GM18507 (cell line): Measurements from ENCODE around the gene PSMB4.
"Not testable (repeated sequence)": the region's sequence is repeated elsewhere in the genome, so short reads cannot be mapped to it uniquely, and the experiment has no call there.

Experiments used
- DNase-seq: peaks from one replicate; pipeline ENCODE4 v3.0.0; 2011; ENCODE audit warnings: low read depth; ENCODE audit not compliant: insufficient read length; ENCODE audit errors: extremely low spot score
- FAIRE-seq: peaks from 2 replicates; lab custom pipeline; 2011; peaks lifted over from hg19 to GRCh38; lab: Jason Lieb, UNC

The PSMB4 gene

DNA sequence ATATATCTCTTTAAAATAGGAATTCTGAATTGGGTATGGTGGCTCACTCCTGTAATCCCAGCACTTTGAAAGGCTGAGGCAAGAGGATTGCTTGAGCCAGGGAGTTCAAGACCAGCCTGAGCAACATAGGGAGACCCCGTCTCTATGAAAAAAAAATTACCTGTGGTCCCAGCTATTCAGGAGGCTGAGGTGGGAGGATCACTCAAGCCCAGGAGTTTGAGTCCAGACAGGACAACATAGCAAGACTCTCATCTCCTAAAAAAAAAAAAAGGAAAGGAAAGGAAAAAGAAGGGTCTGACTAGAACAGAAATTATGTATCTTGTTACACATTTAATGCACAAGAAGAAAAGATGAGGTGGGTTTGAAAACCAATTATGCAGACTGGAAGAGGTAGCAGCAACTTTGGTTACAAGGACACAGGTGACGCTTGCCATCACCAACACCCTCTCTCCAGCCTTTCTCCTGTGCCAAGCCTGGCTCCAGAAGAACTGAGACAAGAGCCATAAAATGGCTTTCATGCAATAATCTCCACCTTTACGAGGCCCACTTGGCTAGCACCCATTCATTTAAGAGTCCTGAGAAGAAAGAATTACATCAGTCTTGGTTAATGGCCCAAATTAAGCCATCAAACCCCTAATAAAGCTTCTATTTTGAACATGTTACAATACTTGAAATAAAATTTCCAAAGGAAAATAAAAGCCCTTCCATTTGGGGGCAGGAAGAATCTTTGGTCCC lies 22.1 kb upstream of the PSMB4 start:
- DNase-seq (no peak), FAIRE-seq (no peak)

GRCh38 chr1:151384584-151384983 lies 14.8 kb upstream of the PSMB4 start:
- DNase-seq (no peak), FAIRE-seq (no peak)

DNA sequence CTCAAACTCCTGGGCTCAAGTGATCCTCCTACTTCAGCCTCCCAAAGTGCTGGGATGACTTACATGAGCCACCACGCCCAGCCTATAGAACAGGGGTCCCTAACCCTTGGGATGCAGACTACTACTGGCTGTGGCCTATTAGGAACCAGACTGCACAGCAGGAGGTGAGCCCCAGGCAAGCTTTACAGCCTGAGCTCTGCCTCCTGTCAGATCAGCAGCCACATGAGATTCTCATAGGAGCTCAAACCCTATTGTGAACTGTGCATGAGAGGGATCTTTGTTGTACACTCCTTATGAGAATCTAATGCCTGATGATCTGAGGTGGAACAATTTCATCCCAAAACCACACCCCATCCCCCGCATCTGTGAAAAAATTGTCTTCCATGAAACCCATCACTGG lies 13.4 kb upstream of the PSMB4 start:
- FAIRE-seq, result no peak
- no peak for DNase-seq

- FAIRE-seq, DNase-seq: not testable (repeated sequence)
These were observed 8.9 kb upstream of the PSMB4 start for GRCh38 chr1:151390221-151391078.

- FAIRE-seq (no peak), DNase-seq (no peak)
These were observed 8.3 kb upstream of the PSMB4 start for GRCh38 chr1:151391079-151391563.

GRCh38 chr1:151393583-151393982 lies 5.8 kb upstream of the PSMB4 start:
- FAIRE-seq (no peak), DNase-seq (no peak)

GRCh38 chr1:151396265-151396664 lies 3.1 kb upstream of the PSMB4 start:
- DNase-seq, FAIRE-seq: not testable (repeated sequence)

DNA sequence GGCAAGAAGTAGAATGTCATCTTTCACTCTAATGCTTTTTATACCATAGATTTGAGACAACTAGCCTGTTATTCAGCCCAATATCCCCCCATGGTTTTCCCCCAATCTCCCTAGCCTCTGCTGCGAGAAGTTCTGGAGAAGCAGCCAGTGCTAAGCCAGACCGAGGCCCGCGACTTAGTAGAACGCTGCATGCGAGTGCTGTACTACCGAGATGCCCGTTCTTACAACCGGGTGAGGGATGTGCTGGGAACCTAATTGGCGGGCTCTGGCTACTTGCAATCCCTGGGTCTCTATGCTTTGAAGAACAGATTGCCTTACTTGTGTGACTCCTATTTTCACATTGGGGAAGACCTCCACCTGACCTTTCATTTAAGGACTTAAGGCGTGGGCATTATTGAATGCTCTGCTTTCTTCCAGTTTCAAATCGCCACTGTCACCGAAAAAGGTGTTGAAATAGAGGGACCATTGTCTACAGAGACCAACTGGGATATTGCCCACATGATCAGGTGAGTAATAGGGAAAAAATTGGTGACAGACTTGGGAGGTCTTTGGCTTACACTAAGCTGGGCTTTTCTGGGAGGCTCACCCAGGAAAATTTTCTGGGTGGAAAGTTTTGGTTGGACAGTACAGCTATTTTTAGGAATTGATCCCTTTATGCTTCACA lies 1.9 kb downstream of the PSMB4 start:
- DNase-seq (no peak), FAIRE-seq (no peak)

- no peak for FAIRE-seq
These were observed 2.5 kb downstream of the PSMB4 start for GRCh38 chr1:151401860-151402259.

GRCh38 chr1:151402764-151403163 lies 3.4 kb downstream of the PSMB4 start:
- FAIRE-seq, result no peak

More at GRCh38 chr1:151401860-151402259, 2.5 kb downstream of the PSMB4 start:
- DNase-seq, result no peak

GRCh38 chr1:151403612-151404011 lies 4.2 kb downstream of the PSMB4 start:
- DNase-seq, result no peak
- no peak for FAIRE-seq

More at GRCh38 chr1:151402764-151403163, 3.4 kb downstream of the PSMB4 start:
- DNase-seq, result no peak

DNA sequence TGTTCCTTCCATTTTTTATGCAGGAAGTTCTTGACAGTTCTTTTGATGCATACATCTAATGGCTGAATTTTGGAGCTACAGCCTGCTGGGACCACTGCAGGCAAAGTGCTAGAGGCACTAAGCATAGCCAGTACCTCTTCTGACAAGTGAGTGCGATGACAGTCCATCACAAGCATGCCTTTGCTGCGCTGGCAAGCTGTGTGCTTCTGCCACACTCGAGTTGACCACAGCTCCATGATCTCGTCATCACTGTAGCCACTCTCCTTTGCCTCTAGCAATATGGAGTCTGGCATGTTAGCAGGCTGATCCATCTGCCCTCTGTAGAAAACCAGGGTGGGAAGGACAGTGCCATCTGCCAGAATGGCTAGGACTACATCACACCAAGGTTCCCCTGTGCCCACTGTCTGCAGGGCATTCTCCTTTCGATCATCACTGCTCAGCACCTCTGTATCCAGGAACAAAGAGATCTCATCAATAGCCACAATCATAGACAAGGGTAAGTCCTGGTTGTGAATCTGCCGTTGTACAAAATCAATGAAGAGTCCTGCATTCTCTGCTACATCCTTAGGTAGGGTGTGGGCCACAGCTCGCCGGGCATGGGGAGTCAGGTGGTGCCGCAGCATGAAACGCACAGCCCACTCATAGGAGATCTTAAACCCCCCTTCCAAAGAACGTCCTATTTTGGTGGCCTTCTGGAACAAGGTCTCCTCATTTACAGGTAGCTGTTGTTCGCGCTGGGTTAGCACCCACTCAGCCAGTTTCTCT lies 6.0 kb downstream of the PSMB4 start:
- FAIRE-seq (no peak), DNase-seq (no peak)

DNA sequence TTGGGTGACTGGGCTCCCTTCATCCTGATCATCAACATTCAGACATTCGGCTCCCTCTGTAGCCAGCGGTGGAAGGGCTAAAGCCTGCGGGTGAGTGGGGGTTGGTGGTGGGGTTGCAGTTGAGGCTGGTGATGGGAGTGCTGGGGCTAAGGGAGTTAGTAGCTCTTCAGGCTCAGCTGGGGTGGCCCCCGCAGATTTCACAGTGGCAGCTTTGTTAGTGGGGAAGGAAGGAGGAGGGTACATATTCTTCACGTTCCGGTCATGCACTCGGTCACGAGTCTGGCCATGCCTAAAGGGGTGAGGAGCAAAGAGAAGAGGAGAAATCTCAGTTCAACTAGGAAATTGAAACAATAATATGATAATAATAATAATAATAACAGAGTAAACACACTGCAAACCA lies 6.8 kb downstream of the PSMB4 start:
- DNase-seq (no peak), FAIRE-seq (no peak)

DNA sequence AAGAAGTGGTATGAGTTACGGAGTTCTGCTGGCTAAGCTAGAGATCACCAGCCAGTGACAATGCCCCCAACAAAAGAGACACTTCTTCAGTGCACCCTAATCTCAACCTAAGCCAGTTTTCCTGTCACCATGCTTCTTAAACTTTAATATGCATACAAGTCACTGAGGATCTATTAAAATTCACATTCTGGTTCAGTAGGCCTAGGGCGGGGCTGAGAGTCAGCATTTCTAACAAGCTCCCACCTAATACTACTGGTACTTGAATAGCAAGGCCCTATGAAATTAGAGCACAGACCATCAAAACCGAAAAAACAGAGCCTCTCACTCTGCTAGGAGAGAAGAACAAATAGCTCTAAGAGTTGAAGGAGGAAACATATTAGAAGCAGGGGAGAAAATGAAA lies 7.9 kb downstream of the PSMB4 start:
- FAIRE-seq (no peak), DNase-seq (no peak)

DNA sequence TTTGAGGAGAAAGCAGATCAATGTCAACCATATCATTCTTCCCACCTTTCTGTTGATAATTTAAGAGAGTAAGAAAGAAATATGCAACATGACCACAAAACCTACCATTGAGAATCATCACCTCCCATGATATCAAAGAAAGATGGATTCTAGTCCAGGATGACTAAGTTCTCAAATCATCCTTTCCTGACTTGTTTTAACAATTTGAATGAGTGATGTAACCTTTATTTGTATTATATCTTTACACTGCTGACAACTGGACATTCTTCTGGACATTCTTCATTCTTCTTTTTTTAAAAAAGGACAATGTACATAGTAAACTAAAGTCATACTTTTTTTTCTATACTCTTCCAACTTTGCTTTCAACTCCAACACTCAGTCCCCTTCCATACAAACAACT lies 9.5 kb downstream of the PSMB4 start:
- no peak for FAIRE-seq
- DNase-seq, result no peak

DNA sequence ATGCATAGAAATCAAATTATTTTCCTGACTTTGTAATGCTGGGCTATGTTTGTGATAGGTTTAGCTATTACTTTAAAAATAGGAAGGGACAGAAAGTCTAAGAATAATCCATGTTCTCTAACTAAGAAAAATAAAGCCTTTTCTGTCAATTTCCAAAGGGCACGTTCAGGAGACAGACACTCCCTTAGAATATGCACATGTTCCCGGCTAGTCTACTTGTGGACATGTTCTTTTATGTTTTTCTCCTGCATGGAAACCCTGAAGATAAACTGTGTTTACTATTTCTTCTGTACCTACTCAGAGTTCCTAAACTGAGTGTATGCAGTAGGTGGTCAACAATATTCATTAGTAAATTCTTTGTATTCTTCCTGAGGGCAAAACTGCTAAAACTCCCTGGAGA lies 12.5 kb downstream of the PSMB4 start:
- no peak for DNase-seq
- FAIRE-seq, result no peak

DNA sequence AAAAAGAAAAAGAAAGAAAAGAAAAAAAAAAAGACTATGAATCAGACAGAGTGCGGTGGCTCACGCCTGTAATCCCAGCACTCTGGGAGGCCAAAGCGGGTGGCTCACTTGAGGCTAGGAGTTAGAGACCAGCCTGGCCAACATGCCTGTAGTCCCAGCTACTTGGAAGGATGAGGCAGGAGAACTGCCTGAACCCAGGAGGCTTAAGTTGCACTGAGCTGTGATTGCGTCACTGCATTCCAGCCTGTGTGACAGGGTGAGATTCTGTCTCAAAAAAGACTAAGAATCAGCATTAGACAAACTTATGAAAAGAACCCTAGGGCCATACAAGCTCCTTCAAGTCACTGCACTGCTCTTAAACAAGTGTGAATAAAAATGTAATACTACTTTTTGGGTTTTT lies 16.9 kb downstream of the PSMB4 start:
- no peak for DNase-seq
- FAIRE-seq, result no peak

GRCh38 chr1:151418081-151418480 lies 18.7 kb downstream of the PSMB4 start:
- FAIRE-seq, result no peak
- DNase-seq, result no peak

GRCh38 chr1:151419819-151420218 lies 20.4 kb downstream of the PSMB4 start:
- DNase-seq, result no peak
- FAIRE-seq, result no peak
